Neuronal stem cell (in vitro differentiated cells): Measurements from ENCODE around the gene TREH.
"Not testable (repeated sequence)": the region's sequence is repeated elsewhere in the genome, so short reads cannot be mapped to it uniquely, and the experiment has no call there.

Source experiments
- DNase-seq: peaks from one replicate; pipeline ENCODE4 v3.0.0-alpha.2; 2013; ENCODE audit warnings: low spot score
- H2AFZ ChIP-seq: one replicate; pipeline ENCODE4 v1.6.1; 2013; ENCODE audit warnings: mild to moderate bottlenecking, low read length, inconsistent platforms
- H2AK5ac ChIP-seq: 2 replicates; pipeline ENCODE4 v1.6.1; 2013; ENCODE audit warnings: low read depth, mild to moderate bottlenecking, inconsistent platforms, low read length, moderate library complexity, mixed read lengths
- H2BK120ac ChIP-seq: 2 replicates; pipeline ENCODE4 v1.6.1; 2013; ENCODE audit warnings: low read depth, mild to moderate bottlenecking, inconsistent platforms, low read length, moderate library complexity, mixed read lengths
- H2BK12ac ChIP-seq: one replicate; pipeline ENCODE4 v1.6.1; 2013; ENCODE audit warnings: low read length, inconsistent platforms
- H2BK15ac ChIP-seq: 2 replicates; pipeline ENCODE4 v1.6.1; 2013; ENCODE audit warnings: mild to moderate bottlenecking, low read length, inconsistent platforms, mixed read lengths
- H2BK5ac ChIP-seq: one replicate; pipeline ENCODE4 v1.6.1; 2013; ENCODE audit warnings: inconsistent platforms, mild to moderate bottlenecking, low read length, moderate library complexity
- H3K14ac ChIP-seq: one replicate; pipeline ENCODE4 v1.6.1; 2013; ENCODE audit warnings: low read length, inconsistent platforms
- H3K18ac ChIP-seq: 2 replicates; pipeline ENCODE4 v1.6.1; 2013; ENCODE audit warnings: low read length, inconsistent platforms
- H3K23ac ChIP-seq: 2 replicates; pipeline ENCODE4 v1.6.1; 2013; ENCODE audit warnings: low read depth, mild to moderate bottlenecking, mixed read lengths, low read length, inconsistent platforms; ENCODE audit not compliant: poor library complexity
- H3K27ac ChIP-seq: replicated peaks from 3 replicates; pipeline ENCODE4 v1.5.1; 2013; ENCODE audit warnings: low read length, inconsistent platforms
- H3K27me3 ChIP-seq, 3 experiments: 2 replicates each; pipeline ENCODE4 v1.6.1; 2013; ENCODE audit warnings: low read length in 3 of 3, mild to moderate bottlenecking in 2 of 3, inconsistent platforms in 1 of 3, low read depth in 1 of 3, mixed read lengths in 1 of 3, moderate library complexity in 1 of 3; ENCODE audit not compliant: control insufficient read depth in 3 of 3, insufficient read depth in 3 of 3
- H3K36me3 ChIP-seq, 2 donors: replicated peaks in 1 of 2; 2 replicates each; pipeline ENCODE4 v1.6.1; 2013; ENCODE audit warnings: low read length in 2 of 2; ENCODE audit not compliant: control insufficient read depth in 2 of 2, insufficient read depth in 2 of 2
- H3K4ac ChIP-seq: 2 replicates; pipeline ENCODE4 v1.6.1; 2013; ENCODE audit warnings: inconsistent platforms, mild to moderate bottlenecking, low read length, moderate library complexity
- H3K4me1 ChIP-seq, 2 donors: 1 replicate in 1 of 2; 2 replicates in 1 of 2; pipeline ENCODE4 v1.6.1; 2013; ENCODE audit warnings: low read length in 2 of 2, low read depth in 1 of 2; ENCODE audit not compliant: control insufficient read depth in 2 of 2, insufficient read depth in 1 of 2
- H3K4me2 ChIP-seq: one replicate; pipeline ENCODE4 v1.6.1; 2013; ENCODE audit warnings: mild to moderate bottlenecking, low read length, inconsistent platforms; ENCODE audit not compliant: insufficient read depth, poor library complexity, severe bottlenecking
- H3K4me3 ChIP-seq, 2 donors: 2 replicates each; pipeline ENCODE4 v1.5.1; 2013; ENCODE audit warnings: low read length in 2 of 2, mild to moderate bottlenecking in 2 of 2, inconsistent platforms in 1 of 2, moderate library complexity in 1 of 2
- H3K79me1 ChIP-seq: one replicate; pipeline ENCODE4 v1.6.1; 2013; ENCODE audit warnings: low read depth, mild to moderate bottlenecking, inconsistent platforms, low read length, moderate library complexity
- H3K9ac ChIP-seq: one replicate; pipeline ENCODE4 v1.6.1; 2013; ENCODE audit warnings: mild to moderate bottlenecking, low read depth, low read length, inconsistent platforms; ENCODE audit not compliant: poor library complexity
- H3K9me3 ChIP-seq, 2 donors: replicated peaks in 1 of 2; 2 replicates each; pipeline versions ENCODE3 to v1.6.1; 2013; ENCODE audit warnings: low read length in 2 of 2, mild to moderate bottlenecking in 2 of 2, inconsistent platforms in 1 of 2, low read depth in 1 of 2, mixed read lengths in 1 of 2, moderate library complexity in 1 of 2; ENCODE audit not compliant: control insufficient read depth in 2 of 2, insufficient read depth in 1 of 2
- H4K8ac ChIP-seq: one replicate; pipeline ENCODE4 v1.6.1; 2013; ENCODE audit warnings: low read depth, mild to moderate bottlenecking, inconsistent platforms, low read length, moderate library complexity
- H4K91ac ChIP-seq: one replicate; pipeline ENCODE4 v1.6.1; 2013; ENCODE audit warnings: low read length, low read depth, mild to moderate bottlenecking, inconsistent platforms; ENCODE audit not compliant: poor library complexity
- WGBS, 2 donors: extraction: QIAGEN DNeasy Blood & Tissue Kit; methylation state at CpG; one replicate each; pipeline ENCODE4 v1.1.7; 2013; ENCODE audit warnings: missing lambda C conversion rate in 2 of 2, mixed read lengths in 1 of 2; ENCODE audit not compliant: insufficient read length in 2 of 2, insufficient replicate concordance in 1 of 2; ENCODE audit errors: extremely low coverage in 2 of 2; 5-methylcytosine and 5-hydroxymethylcytosine counted together

TREH gene

DNA sequence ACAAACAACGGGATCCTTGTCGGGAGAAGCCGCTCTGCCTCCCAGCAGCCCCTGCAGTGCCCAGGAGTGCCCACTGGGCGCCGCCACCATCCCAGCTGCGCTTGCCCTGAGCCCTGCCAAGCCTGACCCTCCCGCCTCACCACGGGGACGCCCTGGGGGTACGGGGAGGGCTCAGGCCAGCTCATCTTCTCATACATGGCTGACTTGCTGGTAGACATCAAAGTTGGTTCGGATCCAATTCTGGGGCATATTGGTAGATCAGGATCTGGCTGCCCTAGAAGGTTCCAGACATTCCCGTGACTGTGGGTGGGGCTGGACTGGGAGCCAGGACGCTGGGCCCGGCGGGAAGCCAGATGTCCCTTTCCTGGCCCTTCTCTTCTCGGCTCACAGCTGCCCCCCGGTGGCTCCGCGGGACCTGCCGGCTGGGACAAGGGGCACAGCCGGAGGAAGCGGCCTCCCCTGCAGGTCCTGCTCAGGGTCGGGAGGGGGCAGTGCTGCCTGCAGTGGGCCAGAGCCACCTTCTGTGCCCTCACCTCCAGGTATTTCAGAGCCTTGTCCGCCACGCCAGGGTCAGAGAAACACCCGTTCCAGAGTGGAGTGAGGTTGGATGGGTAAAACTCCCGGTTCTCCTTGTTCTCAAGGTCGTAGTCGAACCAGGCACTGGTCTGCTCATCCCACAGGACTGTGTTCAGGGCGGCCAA is 10.6 kb upstream of the TREH start:
- peaks cover 0 to 3% of the 10 kb centered on the region in 2 donors for H3K4me1 ChIP-seq
- H2BK12ac ChIP-seq = no peak overlapping the region
- H3K27me3 ChIP-seq = no peaks in the 10 kb centered on the region
- no peak overlapping the region for H2BK5ac ChIP-seq
- no peak overlapping the region for H3K4ac ChIP-seq
- H3K79me1 ChIP-seq = peaks cover 2% of the 10 kb centered on the region
- no peaks in the 10 kb centered on the region for H3K36me3 ChIP-seq
- peak; percentile 81 for DNase-seq
- no peak overlapping the region for H4K8ac ChIP-seq
- no peak overlapping the region for H2AK5ac ChIP-seq
- H3K9me3 ChIP-seq = no peaks in the 10 kb centered on the region
- H3K14ac ChIP-seq = no peak overlapping the region
- peak overlapping the region; percentile 98 for H4K91ac ChIP-seq
- H2BK120ac ChIP-seq = peak overlapping the region; percentile 82
- no CpG with 5 or more reads among the region's 30 CpGs for WGBS, 2 donors
- no peak overlapping the region for H3K27ac ChIP-seq
- peak overlapping the region; percentile 56 for H2BK15ac ChIP-seq
- H3K4me3 ChIP-seq = peak overlapping the region; percentile 46 to 70
- peak overlapping the region; percentile 96 for H2AFZ ChIP-seq
- H3K18ac ChIP-seq = peak overlapping the region; percentile 29
- H3K9ac ChIP-seq = peak overlapping the region; percentile 54
- H3K4me2 ChIP-seq = peak overlapping the region; percentile 87
- peak overlapping the region; percentile 88 for H3K23ac ChIP-seq

GRCh38 chr11:118689503-118689851 is 10.0 kb upstream of the TREH start:
- H3K4ac ChIP-seq = no peak overlapping the region
- WGBS, 2 donors = no CpG with 5 or more reads among the region's 9 CpGs
- H2BK5ac ChIP-seq = peak overlapping the region; percentile 66
- H3K23ac ChIP-seq = no peak overlapping the region
- peak; percentile 18 for DNase-seq
- H2BK15ac ChIP-seq = peak overlapping the region; percentile 89
- no peak overlapping the region for H3K4me2 ChIP-seq
- H3K27me3 ChIP-seq = no peaks in the 10 kb centered on the region
- no peak overlapping the region for H3K4me3 ChIP-seq
- no peak overlapping the region for H3K27ac ChIP-seq
- no peak overlapping the region for H4K91ac ChIP-seq
- H2AK5ac ChIP-seq = peak overlapping the region; percentile 91
- no peaks in the 10 kb centered on the region for H3K9me3 ChIP-seq
- H3K18ac ChIP-seq = peak overlapping the region; percentile 89
- no peak overlapping the region for H3K14ac ChIP-seq
- no peaks in the 10 kb centered on the region for H3K36me3 ChIP-seq
- H2AFZ ChIP-seq = peak overlapping the region; percentile 96
- peak overlapping the region; percentile 92 for H4K8ac ChIP-seq
- H3K4me1 ChIP-seq = peaks cover 0 to 3% of the 10 kb centered on the region in 2 donors
- H3K9ac ChIP-seq = peak overlapping the region; percentile 30
- H2BK12ac ChIP-seq = peak overlapping the region; percentile 94
- H2BK120ac ChIP-seq = no peak overlapping the region
- H3K79me1 ChIP-seq = peaks cover 2% of the 10 kb centered on the region

- Histone ChIP-seq H2BK120ac (no peak overlapping the region), H3K23ac (no peak overlapping the region), H2AFZ (peak overlapping the region; percentile 96), H3K9ac (peak overlapping the region; percentile 70), H3K18ac (peak overlapping the region; percentile 89), H3K4me1 (peaks cover 0 to 3% of the 10 kb centered on the region in 2 donors), H3K79me1 (peaks cover 2% of the 10 kb centered on the region), H3K36me3 (no peaks in the 10 kb centered on the region), H3K27ac (no peak overlapping the region), H3K4me3 (no peak overlapping the region), H3K9me3 (no peaks in the 10 kb centered on the region), H2BK5ac (peak overlapping the region; percentile 66), H4K91ac (no peak overlapping the region), H3K27me3 (no peaks in the 10 kb centered on the region), H4K8ac (peak overlapping the region; percentile 92), H3K4me2 (no peak overlapping the region), H2AK5ac (peak overlapping the region; percentile 91), H3K14ac (no peak overlapping the region), H3K4ac (no peak overlapping the region), H2BK15ac (peak overlapping the region; percentile 89), H2BK12ac (peak overlapping the region; percentile 94)
- no CpG with 5 or more reads among the region's 41 CpGs for WGBS, 2 donors
- DNase-seq = no peak
Observed at GRCh38 chr11:118688851-118689502, 9.5 kb upstream of the TREH start.

DNA sequence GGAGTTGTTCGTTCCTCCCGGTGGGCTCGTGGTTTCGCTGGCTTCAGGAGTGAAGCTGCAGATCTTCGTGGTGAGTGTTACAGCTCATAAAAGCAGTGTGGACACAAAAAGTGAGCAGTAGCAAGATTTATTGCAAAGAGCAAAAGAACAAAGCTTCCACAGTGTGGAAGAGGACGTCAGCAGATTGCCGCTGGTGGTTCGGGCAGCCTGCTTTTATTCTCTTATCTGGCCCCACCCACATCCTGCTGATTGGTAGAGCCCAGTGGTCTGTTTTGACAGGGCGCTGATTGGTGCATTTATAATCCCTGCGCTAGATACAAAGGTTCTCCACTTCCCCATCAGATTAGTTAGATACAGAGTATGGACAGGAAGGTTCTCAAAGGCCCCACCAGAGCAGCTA is 8.9 kb upstream of the TREH start:
- H4K8ac ChIP-seq, H3K27me3 ChIP-seq, H3K9me3 ChIP-seq, H3K4me1 ChIP-seq, H2BK15ac ChIP-seq, DNase-seq, H3K79me1 ChIP-seq, H2BK5ac ChIP-seq, H4K91ac ChIP-seq, H3K4ac ChIP-seq, H3K27ac ChIP-seq, H2BK12ac ChIP-seq, H3K4me3 ChIP-seq, H3K14ac ChIP-seq, H3K23ac ChIP-seq, H2BK120ac ChIP-seq, H3K18ac ChIP-seq, H3K4me2 ChIP-seq, H3K9ac ChIP-seq, H3K36me3 ChIP-seq: not testable (repeated sequence)
- no CpG with 5 or more reads among the region's 10 CpGs for WGBS, 2 donors
- Histone ChIP-seq H2AFZ (peak overlapping the region; percentile 11), H2AK5ac (peak overlapping the region; percentile 30)
